ENCODE results near the gene PPP1R3E. TPM values are rescaled to one million over a fixed set of nuclear protein-coding genes. Genes with fewer than 3 reads are reported as not detected.

PPP1R3E gene
- total and polyA plus RNA-seq, 2 of the 13 experiments (the other 11 are each of a cell fraction or from before 2014, with no cell fraction given): 16.5 to 26.5 TPM

DNA sequence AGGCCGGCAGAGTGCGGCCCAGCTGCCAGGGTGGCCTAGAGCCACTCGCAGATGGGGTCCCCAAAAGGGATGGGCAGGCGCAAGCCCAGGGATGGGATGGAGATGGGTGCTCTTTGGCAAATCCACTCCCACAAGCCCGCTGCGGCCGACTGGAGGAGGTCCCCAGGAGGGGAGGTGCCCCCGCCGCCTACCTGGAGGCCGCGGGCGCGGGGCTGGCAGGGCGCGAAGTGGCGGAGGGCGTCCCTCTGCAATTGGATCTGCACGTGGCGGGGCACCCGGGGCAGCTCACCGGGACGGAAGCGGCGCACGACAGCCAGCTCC, 730 bp downstream of the PPP1R3E start (continued):
- TF ChIP-seq HNF1A (IDR thresholded peaks at IDR 0.05; ENCODE audit: low read depth) (no peak), HNF1A (CRISPR knock-in tag; IDR thresholded peaks at IDR 0.05; ENCODE audit: borderline replicate concordance) (peak; percentile 63; the same call in 1 of the 2 replicates), ZBTB37 (CRISPR knock-in tag; IDR thresholded peaks at IDR 0.05) (peak; percentile 70; the same call in 1 of the 2 replicates), ZNF652 (CRISPR knock-in tag; IDR thresholded peaks at IDR 0.05; ENCODE audit: borderline replicate concordance, low read depth) (peak; percentile 47; the same call in 1 of the 2 replicates), ZSCAN31 (CRISPR knock-in tag; IDR thresholded peaks at IDR 0.05; ENCODE audit: low read depth) (no peak; the same call in 1 of the 2 replicates), ZBTB26 (CRISPR knock-in tag; IDR thresholded peaks at IDR 0.05; ENCODE audit: borderline replicate concordance) (peak; percentile 74), ZSCAN25 (CRISPR knock-in tag; IDR thresholded peaks at IDR 0.05) (no peak; the same call in 1 of the 2 replicates), JUND (CRISPR knock-in tag; IDR thresholded peaks at IDR 0.05) (0 out of 2 replicates have a peak, but pooled peaks have one; percentile 1), ZNF543 (CRISPR knock-in tag; IDR thresholded peaks at IDR 0.05) (peak; percentile 97), ZNF644 (CRISPR knock-in tag; IDR thresholded peaks at IDR 0.05; ENCODE audit: low read depth) (peak; percentile 46; the same call in 1 of the 2 replicates), RNF2 (conservative IDR thresholded peaks at IDR 0.05; ENCODE audit: low read depth) (peak; percentile 98), ZFP37 (CRISPR knock-in tag; IDR thresholded peaks at IDR 0.05; ENCODE audit: borderline replicate concordance) (peak; percentile 98), GPN1 (CRISPR knock-in tag; IDR thresholded peaks at IDR 0.05; ENCODE audit: borderline replicate concordance) (0 out of 2 replicates have a peak, but pooled peaks have one; percentile 28), ELF1 (CRISPR knock-in tag; IDR thresholded peaks at IDR 0.05) (peak; percentile 68), SIX4 (CRISPR knock-in tag; IDR thresholded peaks at IDR 0.05) (peak; percentile 58; the same call in 1 of the 2 replicates), NCOA1 (CRISPR knock-in tag; IDR thresholded peaks at IDR 0.05) (no peak)
- TF ChIP-seq, protein P1, sequence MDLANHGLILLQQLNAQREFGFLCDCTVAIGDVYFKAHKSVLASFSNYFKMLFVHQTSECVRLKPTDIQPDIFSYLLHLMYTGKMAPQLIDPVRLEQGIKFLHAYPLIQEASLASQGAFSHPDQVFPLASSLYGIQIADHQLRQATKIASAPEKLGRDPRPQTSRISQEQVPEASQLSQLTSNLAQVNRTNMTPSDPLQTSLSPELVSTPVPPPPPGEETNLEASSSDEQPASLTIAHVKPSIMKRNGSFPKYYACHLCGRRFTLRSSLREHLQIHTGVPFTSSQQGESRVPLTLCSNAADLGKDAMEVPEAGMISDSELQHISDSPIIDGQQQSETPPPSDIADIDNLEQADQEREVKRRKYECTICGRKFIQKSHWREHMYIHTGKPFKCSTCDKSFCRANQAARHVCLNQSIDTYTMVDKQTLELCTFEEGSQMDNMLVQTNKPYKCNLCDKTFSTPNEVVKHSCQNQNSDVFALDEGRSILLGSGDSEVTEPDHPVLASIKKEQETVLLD (CRISPR knock-in tag; IDR thresholded peaks at IDR 0.05; ENCODE audit: low read depth): no peak
- TF ChIP-seq, protein P2, sequence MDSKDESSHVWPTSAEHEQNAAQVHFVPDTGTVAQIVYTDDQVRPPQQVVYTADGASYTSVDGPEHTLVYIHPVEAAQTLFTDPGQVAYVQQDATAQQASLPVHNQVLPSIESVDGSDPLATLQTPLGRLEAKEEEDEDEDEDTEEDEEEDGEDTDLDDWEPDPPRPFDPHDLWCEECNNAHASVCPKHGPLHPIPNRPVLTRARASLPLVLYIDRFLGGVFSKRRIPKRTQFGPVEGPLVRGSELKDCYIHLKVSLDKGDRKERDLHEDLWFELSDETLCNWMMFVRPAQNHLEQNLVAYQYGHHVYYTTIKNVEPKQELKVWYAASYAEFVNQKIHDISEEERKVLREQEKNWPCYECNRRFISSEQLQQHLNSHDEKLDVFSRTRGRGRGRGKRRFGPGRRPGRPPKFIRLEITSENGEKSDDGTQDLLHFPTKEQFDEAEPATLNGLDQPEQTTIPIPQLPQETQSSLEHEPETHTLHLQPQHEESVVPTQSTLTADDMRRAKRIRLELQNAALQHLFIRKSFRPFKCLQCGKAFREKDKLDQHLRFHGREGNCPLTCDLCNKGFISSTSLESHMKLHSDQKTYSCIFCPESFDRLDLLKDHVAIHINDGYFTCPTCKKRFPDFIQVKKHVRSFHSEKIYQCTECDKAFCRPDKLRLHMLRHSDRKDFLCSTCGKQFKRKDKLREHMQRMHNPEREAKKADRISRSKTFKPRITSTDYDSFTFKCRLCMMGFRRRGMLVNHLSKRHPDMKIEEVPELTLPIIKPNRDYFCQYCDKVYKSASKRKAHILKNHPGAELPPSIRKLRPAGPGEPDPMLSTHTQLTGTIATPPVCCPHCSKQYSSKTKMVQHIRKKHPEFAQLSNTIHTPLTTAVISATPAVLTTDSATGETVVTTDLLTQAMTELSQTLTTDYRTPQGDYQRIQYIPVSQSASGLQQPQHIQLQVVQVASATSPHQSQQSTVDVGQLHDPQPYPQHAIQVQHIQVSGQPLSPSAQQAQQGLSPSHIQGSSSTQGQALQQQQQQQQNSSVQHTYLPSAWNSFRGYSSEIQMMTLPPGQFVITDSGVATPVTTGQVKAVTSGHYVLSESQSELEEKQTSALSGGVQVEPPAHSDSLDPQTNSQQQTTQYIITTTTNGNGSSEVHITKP (CRISPR knock-in tag; IDR thresholded peaks at IDR 0.05; ENCODE audit: low read depth): no peak; the same call in 1 of the 2 replicates
